Measurements from ENCODE around the gene F3. TPM values are rescaled to one million over a fixed set of nuclear protein-coding genes. Genes with fewer than 3 reads are reported as not detected.

The F3 gene
- polyA plus RNA-seq, 3 donors = 0.29 to 3.7 (median 0.77) TPM

DNA sequence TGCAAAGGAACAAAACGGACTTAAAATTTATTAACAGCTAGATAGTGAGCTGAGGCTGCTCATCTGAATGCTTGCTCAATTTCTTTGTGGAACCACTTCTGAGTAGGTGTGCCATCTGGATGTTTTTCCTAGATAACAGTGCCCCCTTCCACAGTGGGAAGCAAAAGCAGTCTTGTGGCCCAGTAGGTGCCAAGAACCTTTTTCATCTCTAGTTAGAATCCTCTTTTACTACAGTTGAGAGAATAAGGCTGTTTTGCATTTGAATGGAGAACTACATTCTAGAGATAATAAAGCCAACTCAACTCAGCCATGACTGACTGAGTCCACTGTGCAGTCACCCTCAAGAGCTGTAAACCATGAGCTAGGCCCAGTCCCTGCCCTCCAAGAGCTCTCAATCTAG, 13.3 kb downstream of the F3 start:
- no peaks in the 10 kb centered on the region for H4K20me1 ChIP-seq (ENCODE audit: insufficient read depth, low read length)
- H3K9me3 ChIP-seq (replicated peaks in 1 of 2; ENCODE audit: control insufficient read depth in 1 of 2, insufficient read depth in 1 of 2, low read length in 2 of 2) = no peaks in the 10 kb centered on the region
- H2AFZ ChIP-seq (ENCODE audit: insufficient read depth, low read depth, low read length, poor library complexity, severe bottlenecking) = no peak overlapping the region
- DNase-seq = no peak
- no peak overlapping the region for H3K9ac ChIP-seq (ENCODE audit: insufficient read depth, low read length, poor library complexity, severe bottlenecking)
- peaks cover 5 to 45% of the 10 kb centered on the region in 2 donors for H3K36me3 ChIP-seq (replicated peaks in 1 of 2; ENCODE audit: control insufficient read depth in 1 of 2, insufficient read depth in 2 of 2, low read length in 2 of 2)
- H3K27me3 ChIP-seq (ENCODE audit: control insufficient read depth in 2 of 2, insufficient read depth in 2 of 2, low read length in 2 of 2) = no peaks in the 10 kb centered on the region
- H3K4me3 ChIP-seq (replicated peaks in 1 of 3; ENCODE audit: low read depth in 2 of 3, low read length in 3 of 3) = no peak overlapping the region
- intact Hi-C loops (cut with micrococcal nuclease) = loop anchor here in 1 of 2 donors (10.0 kb wide), 1 partner anchor 277 kb away; no protein-coding TSS in a partner anchor
- H3K27ac ChIP-seq (ENCODE audit: low read depth in 1 of 2, low read length in 2 of 2) = no peak overlapping the region
- Mint-ChIP-seq H3K4me3 (no peak overlapping the region), H3K9me3 (peaks cover 0 to 2% (median 0%) of the 10 kb centered on the region in 7 donors), H3K27me3 (ENCODE audit: low read depth in 3 of 3) (peaks cover 0 to 3% (median 1%) of the 10 kb centered on the region in 3 donors), H3K27ac (no peak overlapping the region), H3K4me1 (peaks cover 8% of the 10 kb centered on the region), H3K36me3 (peaks cover 18 to 44% of the 10 kb centered on the region in 2 donors)
- no peak overlapping the region for H3K4me2 ChIP-seq (replicated peaks; ENCODE audit: extremely low read depth, low read length, poor library complexity, severe bottlenecking)
- TF ChIP-seq, protein P1, sequence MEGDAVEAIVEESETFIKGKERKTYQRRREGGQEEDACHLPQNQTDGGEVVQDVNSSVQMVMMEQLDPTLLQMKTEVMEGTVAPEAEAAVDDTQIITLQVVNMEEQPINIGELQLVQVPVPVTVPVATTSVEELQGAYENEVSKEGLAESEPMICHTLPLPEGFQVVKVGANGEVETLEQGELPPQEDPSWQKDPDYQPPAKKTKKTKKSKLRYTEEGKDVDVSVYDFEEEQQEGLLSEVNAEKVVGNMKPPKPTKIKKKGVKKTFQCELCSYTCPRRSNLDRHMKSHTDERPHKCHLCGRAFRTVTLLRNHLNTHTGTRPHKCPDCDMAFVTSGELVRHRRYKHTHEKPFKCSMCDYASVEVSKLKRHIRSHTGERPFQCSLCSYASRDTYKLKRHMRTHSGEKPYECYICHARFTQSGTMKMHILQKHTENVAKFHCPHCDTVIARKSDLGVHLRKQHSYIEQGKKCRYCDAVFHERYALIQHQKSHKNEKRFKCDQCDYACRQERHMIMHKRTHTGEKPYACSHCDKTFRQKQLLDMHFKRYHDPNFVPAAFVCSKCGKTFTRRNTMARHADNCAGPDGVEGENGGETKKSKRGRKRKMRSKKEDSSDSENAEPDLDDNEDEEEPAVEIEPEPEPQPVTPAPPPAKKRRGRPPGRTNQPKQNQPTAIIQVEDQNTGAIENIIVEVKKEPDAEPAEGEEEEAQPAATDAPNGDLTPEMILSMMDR (IDR thresholded peaks at IDR 0.05) = no peak
- WGBS (ENCODE audit: insufficient coverage) = 100% methylated on average over 1 of the region's 1 CpG
- H3K4me1 ChIP-seq (ENCODE audit: control insufficient read depth in 1 of 2, insufficient read depth in 2 of 2, low read length in 2 of 2) = peaks cover 0 to 5% of the 10 kb centered on the region in 2 donors
- H3K79me2 ChIP-seq (ENCODE audit: insufficient read depth, low read length) = no peaks in the 10 kb centered on the region

DNA sequence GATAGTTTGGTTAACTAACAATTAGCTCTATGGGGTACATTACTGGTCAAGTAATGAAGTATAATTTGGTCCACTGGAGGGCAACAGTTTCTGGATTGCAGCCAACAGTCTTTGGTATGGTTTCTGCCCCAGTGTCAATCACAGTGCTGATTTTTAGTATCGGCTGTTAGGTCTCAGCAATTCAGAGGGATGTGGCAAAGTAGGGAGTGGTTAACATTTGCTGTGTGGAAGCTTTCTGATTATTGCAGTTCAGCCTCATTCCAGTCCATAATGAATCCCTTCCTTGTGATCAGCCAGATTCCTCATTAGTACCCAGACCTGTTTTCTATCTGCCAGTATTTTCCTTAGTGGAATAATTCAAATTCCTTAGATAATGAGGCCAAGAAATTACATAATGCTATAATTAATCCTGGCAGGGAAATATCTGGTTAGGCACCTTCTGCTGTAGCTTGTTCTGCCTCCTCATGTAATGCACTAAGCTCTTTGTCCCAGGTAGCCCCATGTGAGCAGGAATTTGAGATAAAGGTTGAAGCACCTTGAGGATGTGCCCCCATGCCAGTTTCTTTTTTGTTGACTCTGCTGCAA, 14.0 kb downstream of the F3 start:
- Mint-ChIP-seq H3K4me3 (no peak overlapping the region), H3K36me3 (peaks cover 11 to 37% of the 10 kb centered on the region in 2 donors), H3K9me3 (peaks cover 0 to 2% (median 0%) of the 10 kb centered on the region in 7 donors), H3K4me1 (peaks cover 8% of the 10 kb centered on the region), H3K27ac (no peak overlapping the region), H3K27me3 (ENCODE audit: low read depth in 3 of 3) (peaks cover 0 to 3% (median 1%) of the 10 kb centered on the region in 3 donors)
- no peaks in the 10 kb centered on the region for H4K20me1 ChIP-seq (ENCODE audit: insufficient read depth, low read length)
- TF ChIP-seq, protein P1 (IDR thresholded peaks at IDR 0.05) = no peak
- H3K79me2 ChIP-seq (ENCODE audit: insufficient read depth, low read length) = no peaks in the 10 kb centered on the region
- H3K4me3 ChIP-seq (replicated peaks in 1 of 3; ENCODE audit: low read depth in 2 of 3, low read length in 3 of 3) = no peak overlapping the region
- no peaks in the 10 kb centered on the region for H3K9me3 ChIP-seq (replicated peaks in 1 of 2; ENCODE audit: control insufficient read depth in 1 of 2, insufficient read depth in 1 of 2, low read length in 2 of 2)
- H3K27me3 ChIP-seq (ENCODE audit: control insufficient read depth in 2 of 2, insufficient read depth in 2 of 2, low read length in 2 of 2) = no peaks in the 10 kb centered on the region
- H3K36me3 ChIP-seq (replicated peaks in 1 of 2; ENCODE audit: control insufficient read depth in 1 of 2, insufficient read depth in 2 of 2, low read length in 2 of 2) = peaks cover 3 to 38% of the 10 kb centered on the region in 2 donors
- intact Hi-C loops (cut with micrococcal nuclease) = loop anchor here in 1 of 2 donors (10.0 kb wide), 1 partner anchor 277 kb away; no protein-coding TSS in a partner anchor
- no peak for DNase-seq
- peaks cover 0 to 5% of the 10 kb centered on the region in 2 donors for H3K4me1 ChIP-seq (ENCODE audit: control insufficient read depth in 1 of 2, insufficient read depth in 2 of 2, low read length in 2 of 2)
- H3K9ac ChIP-seq (ENCODE audit: insufficient read depth, low read length, poor library complexity, severe bottlenecking) = no peak overlapping the region
- no peak overlapping the region for H2AFZ ChIP-seq (ENCODE audit: insufficient read depth, low read depth, low read length, poor library complexity, severe bottlenecking)
- WGBS (ENCODE audit: insufficient coverage) = 20% methylated on average over 1 of the region's 1 CpG
- H3K27ac ChIP-seq (ENCODE audit: low read depth in 1 of 2, low read length in 2 of 2) = no peak overlapping the region
- no peak overlapping the region for H3K4me2 ChIP-seq (replicated peaks; ENCODE audit: extremely low read depth, low read length, poor library complexity, severe bottlenecking)
